Right lobe of liver (tissue), 4 donors: ENCODE results near the gene NOBOX.

ENCODE experiments used
- CTCF ChIP-seq, 4 donors: fragments of 200-600 bp in 3 of 4; fragments of 450-650 bp in 1 of 4; IDR thresholded peaks; one replicate each; pipeline versions ENCODE4 v1.5.1 to v1.8.0; 2016 to 2022; ENCODE audit warnings: antibody characterized with exemption in 4 of 4, mild to moderate bottlenecking in 2 of 4
- POLR2A ChIP-seq: fragments of 450-650 bp; IDR thresholded peaks from one replicate; pipeline ENCODE4 v1.6.1; 2017; ENCODE audit warnings: antibody characterized with exemption, mild to moderate bottlenecking
- donor health status: DM: no; HTN: no; CAD: no.
- donor health status: DM: no; HTN: no; CAD: no.
- donor health status: DM: no; HTN: yes; CAD: no.

GRCh38 chr7:144403102-144403501, 391 bp downstream of the NOBOX start:
- TF ChIP-seq POLR2A (no peak), CTCF (IDR thresholded peaks at IDR 0.05) (no peak)
